ENCODE data around the gene NHLH2.

The NHLH2 gene

DNA sequence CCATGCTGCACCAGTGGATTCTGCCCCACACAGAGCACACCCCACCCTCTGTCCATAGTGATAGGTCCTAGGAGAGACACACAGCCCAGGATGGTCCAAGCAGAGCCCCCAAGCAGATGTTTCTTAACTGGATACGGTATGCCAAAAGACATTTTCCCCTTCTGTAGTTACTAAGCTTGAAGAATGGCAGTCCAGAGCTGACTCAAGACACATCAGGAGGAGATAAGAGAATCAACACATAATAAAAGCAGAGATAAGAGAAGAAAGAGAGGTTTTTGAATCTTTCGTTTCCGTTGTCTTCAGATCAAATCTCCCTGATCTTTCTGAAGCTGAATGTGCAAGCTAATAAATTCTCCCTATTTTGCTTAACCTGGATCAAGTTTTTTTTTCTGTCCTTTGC lies 50.6 kb downstream of the NHLH2 start:
- H3K9me3 ChIP-seq (ENCODE audit: insufficient read depth, low read length): no peaks in the 10 kb centered on the region
- no peak overlapping the region for H2AFZ ChIP-seq (ENCODE audit: low read depth, low read length, severe bottlenecking)
- H3K27ac ChIP-seq (ENCODE audit: low read depth, low read length): no peak overlapping the region
- TF ChIP-seq EZH2phosphoT487 (conservative IDR thresholded peaks at IDR 0.05; ENCODE audit: low read length) (no peak), CTCF (IDR thresholded peaks at IDR 0.05; ENCODE audit: insufficient read depth, low read length, poor library complexity, severe bottlenecking) (no peak)
- H3K9ac ChIP-seq (ENCODE audit: low read length): no peak overlapping the region
- H4K20me1 ChIP-seq (ENCODE audit: low read depth, low read length): no peaks in the 10 kb centered on the region
- H3K4me2 ChIP-seq (ENCODE audit: low read depth, low read length, poor library complexity, severe bottlenecking): no peak overlapping the region
- H3K4me3 ChIP-seq (ENCODE audit: insufficient read depth, low read length, poor library complexity, severe bottlenecking): no peak overlapping the region
- H3F3A ChIP-seq (ENCODE audit: insufficient read depth): no peaks in the 10 kb centered on the region
- no peaks in the 10 kb centered on the region for H3K27me3 ChIP-seq (ENCODE audit: low read length)
- no peaks in the 10 kb centered on the region for H3K9me2 ChIP-seq (replicated peaks; ENCODE audit: insufficient read depth, low read length)
- no peaks in the 10 kb centered on the region for H3K79me2 ChIP-seq (ENCODE audit: insufficient read depth, low read length)
- no peaks in the 10 kb centered on the region for H3K36me3 ChIP-seq (ENCODE audit: low read length)

Measured in SU-DHL-6 (cell line).